AG09319 (cell line): Measurements from ENCODE around the gene PIP4K2A.
A peak's percentile ranks its signal among the peaks of the same experiment; 100 is the strongest.

Source experiments
- DNase-seq: peaks from one replicate; pipeline ENCODE4 v3.0.0-alpha.2; 2010; ENCODE audit warnings: low read depth; ENCODE audit errors: extremely low read depth
- CTCF ChIP-seq: IDR thresholded peaks from 2 replicates; pipeline ENCODE4 v1.5.1; 2011; ENCODE audit warnings: low read depth, mild to moderate bottlenecking, inconsistent platforms, low read length, moderate library complexity

The PIP4K2A gene

GRCh38 chr10:22626784-22627183 is 87.6 kb downstream of the PIP4K2A start:
- TF ChIP-seq CTCF = no peak
- DNase-seq = no peak

- DNase-seq = no peak
- no peak for TF ChIP-seq CTCF
Observed at GRCh38 chr10:22625516-22626290, 88.7 kb downstream of the PIP4K2A start.

- TF ChIP-seq CTCF = no peak
- peak; percentile 44 for DNase-seq
Observed at GRCh38 chr10:22624287-22624738, 90.1 kb downstream of the PIP4K2A start.

- no peak for DNase-seq
- no peak for TF ChIP-seq CTCF
Observed at GRCh38 chr10:22623633-22624253, 90.6 kb downstream of the PIP4K2A start.

- TF ChIP-seq CTCF = no peak
- DNase-seq = no peak
Observed at GRCh38 chr10:22622242-22622806, 92.1 kb downstream of the PIP4K2A start.

GRCh38 chr10:22621726-22622125 is 92.7 kb downstream of the PIP4K2A start:
- TF ChIP-seq CTCF = no peak
- DNase-seq = no peak

- no peak for DNase-seq
- TF ChIP-seq CTCF = no peak
Observed at GRCh38 chr10:22620929-22621328, 93.4 kb downstream of the PIP4K2A start.
